K562 (cell line): Measurements from ENCODE around the gene OFD1. TPM values are rescaled to one million over a fixed set of nuclear protein-coding genes. Genes with fewer than 3 reads are reported as not detected.

Experiments used
- ATAC-seq: fragments of 200-7000 bp; cut with Tn5 transposase; 3 replicates; pipeline ENCODE4 v1.9.1; 2020; ENCODE audit warnings: moderate library complexity
- BruUV-seq: library from RNA; stranded (reverse); fragments of 400-500 nt; replicated peaks from 2 replicates; lab custom pipeline; 2021; lab: Mats Ljungman, UMichigan
- CTCF ChIA-PET: fragments of 300-600 bp; formaldehyde crosslinking; extraction: SDS; loops from one replicate; lab custom pipeline; 2021; ENCODE audit warnings: low intra/inter-chr PET ratio; lab: Yijun Ruan, JAX
- POLR2A ChIA-PET: fragments of 300-600, 350-650 bp; sonication (Branson Sonifier 250); formaldehyde crosslinking; extraction: SDS; loops from one replicate; lab custom pipeline; 2021; ENCODE audit warnings: antibody characterized with exemption, inconsistent platforms; lab: Yijun Ruan, JAX
- DNase-seq, 4 experiments: peaks; one replicate each; pipeline versions ENCODE4 v3.0.0 to v3.0.0-alpha.2; 2011 to 2018; ENCODE audit warnings: low spot score in 3 of 4, mixed read lengths in 3 of 4; ENCODE audit errors: extremely low read depth in 1 of 4
- FAIRE-seq: peaks from 2 replicates; lab custom pipeline; 2011; peaks lifted over from hg19 to GRCh38; lab: Jason Lieb, UNC
- H2AFZ ChIP-seq: 2 replicates; pipeline ENCODE4 v1.6.0; 2011; ENCODE audit warnings: low read depth, low read length, control low read depth, inconsistent platforms
- H3K27ac ChIP-seq: fragments of 200-600 bp; 3 replicates; pipeline ENCODE4 v1.8.0; 2011; ENCODE audit warnings: low read depth, mild to moderate bottlenecking, control low read depth, inconsistent platforms, low read length, moderate library complexity, mixed read lengths; ENCODE audit errors: extremely low read depth
- H3K27me3 ChIP-seq, 2 experiments: fragments of 300-600 bp in 1 of 2; 2 replicates in 1 of 2; 3 replicates in 1 of 2; pipeline versions ENCODE4 v1.6.0 to v1.8.0; 2011; ENCODE audit warnings: inconsistent platforms in 2 of 2, low read length in 2 of 2, mild to moderate bottlenecking in 1 of 2, mixed read lengths in 1 of 2, moderate library complexity in 1 of 2; ENCODE audit not compliant: control insufficient read depth in 2 of 2, insufficient read depth in 2 of 2
- H3K36me3 ChIP-seq: fragments of 300-600 bp; 3 replicates; pipeline ENCODE4 v1.8.0; 2011; ENCODE audit warnings: mild to moderate bottlenecking, low read length, inconsistent platforms; ENCODE audit not compliant: control insufficient read depth, insufficient read depth
- H3K4me1 ChIP-seq, 2 experiments: fragments of 200-600 bp in 1 of 2; replicated peaks in 1 of 2; 2 replicates in 1 of 2; 3 replicates in 1 of 2; pipeline versions ENCODE4 v1.5.1 to v1.8.0; 2011; ENCODE audit warnings: inconsistent platforms in 2 of 2, low read length in 2 of 2, mild to moderate bottlenecking in 1 of 2, mixed read lengths in 1 of 2, moderate library complexity in 1 of 2; ENCODE audit not compliant: control insufficient read depth in 2 of 2, insufficient read depth in 2 of 2
- H3K4me2 ChIP-seq: 2 replicates; pipeline ENCODE4 v1.6.1; 2011; ENCODE audit warnings: low read length, control low read depth, inconsistent platforms, mixed read lengths; ENCODE audit not compliant: insufficient read depth
- H3K4me3 ChIP-seq: fragments of 200-600 bp; sonication (generic), shearing (Covaris generic); 2 replicates; pipeline ENCODE4 v1.5.1; 2016; ENCODE audit warnings: control low read depth, inconsistent platforms
- H3K79me2 ChIP-seq: fragments of 200-600 bp; 3 replicates; pipeline ENCODE4 v1.8.0; 2011; ENCODE audit warnings: low read length, inconsistent platforms; ENCODE audit not compliant: control insufficient read depth, insufficient read depth
- H3K9ac ChIP-seq, 2 experiments: 2 replicates each; pipeline versions ENCODE4 v1.6.0 to v1.6.1; 2011; ENCODE audit warnings: low read depth in 2 of 2, low read length in 2 of 2, control low read depth in 1 of 2, inconsistent platforms in 1 of 2, mild to moderate bottlenecking in 1 of 2, mixed read lengths in 1 of 2; ENCODE audit not compliant: insufficient read depth in 1 of 2
- H3K9me1 ChIP-seq: one replicate; pipeline ENCODE4 v1.6.0; 2011; ENCODE audit warnings: inconsistent platforms, mild to moderate bottlenecking, low read length, moderate library complexity; ENCODE audit not compliant: control insufficient read depth, insufficient read depth
- H3K9me3 ChIP-seq: replicated peaks from 2 replicates; pipeline ENCODE4 v1.5.1; 2011; ENCODE audit warnings: low read depth, low read length, inconsistent platforms; ENCODE audit not compliant: control insufficient read depth, insufficient read depth
- H4K20me1 ChIP-seq: replicated peaks from 2 replicates; pipeline ENCODE4 v1.6.1; 2011; ENCODE audit warnings: low read length, inconsistent platforms, mixed read lengths; ENCODE audit not compliant: control insufficient read depth, insufficient read depth
- CREM ChIP-seq: IDR thresholded peaks from 2 replicates; pipeline ENCODE4 v1.6.1; 2014; ENCODE audit warnings: antibody characterized with exemption, low read depth
- LCOR ChIP-seq: sonication (generic); formaldehyde crosslinking; IDR thresholded peaks from 2 replicates; pipeline ENCODE4 v1.8.0; 2022; ENCODE audit warnings: mild to moderate bottlenecking, missing genetic modification reagents
- PBX2 ChIP-seq, 2 experiments: IDR thresholded peaks in 1 of 2; conservative IDR thresholded peaks in 1 of 2; 2 replicates each; pipeline ENCODE4 v1.6.1; 2016; ENCODE audit warnings: low read depth in 2 of 2, mild to moderate bottlenecking in 1 of 2, missing compliant biosample characterization in 1 of 2, missing genetic modification characterization in 1 of 2, moderate library complexity in 1 of 2
- SP2 ChIP-seq: IDR thresholded peaks from 2 replicates; pipeline ENCODE4 v1.6.1; 2011; ENCODE audit warnings: mild to moderate bottlenecking, low read depth, low read length, moderate library complexity; ENCODE audit not compliant: poor library complexity, severe bottlenecking; ENCODE audit errors: extremely low read depth
- SRF ChIP-seq, 2 experiments: fragments of 250-450, 450-650 bp in 1 of 2; sonication (Bioruptor Pico) in 1 of 2; sonication (generic) in 1 of 2; formaldehyde crosslinking; IDR thresholded peaks; 2 replicates each; pipeline versions ENCODE4 v1.5.0 to v1.5.1; 2020 to 2022; ENCODE audit warnings: mild to moderate bottlenecking in 1 of 2, missing genetic modification reagents in 1 of 2
- U2AF1 ChIP-seq: fragments of 200-400 bp; formaldehyde crosslinking; optimal IDR thresholded peaks from 2 replicates; pipeline ENCODE3; 2017; ENCODE audit warnings: mild to moderate bottlenecking, low read depth, low read length, moderate library complexity
- ZEB2 ChIP-seq: fragments of 450-650 bp; IDR thresholded peaks from 2 replicates; pipeline ENCODE4 v1.6.1; 2016
- ZNF561 ChIP-seq: fragments of 450-650 bp; formaldehyde crosslinking; conservative IDR thresholded peaks from 2 replicates; pipeline ENCODE4 v1.4.0; 2020; ENCODE audit warnings: mild to moderate bottlenecking, moderate library complexity
- WGBS: fragments of 100-300 bp; shearing (Covaris generic); methylation state at CpG from one replicate; pipeline ENCODE4 v1.1.6; 2016; ENCODE audit warnings: low coverage, mixed read lengths; ENCODE audit not compliant: insufficient coverage; ENCODE audit errors: missing lambda C conversion rate; 5-methylcytosine and 5-hydroxymethylcytosine counted together
- in situ Hi-C: fragments of 300-500 bp; cut with MboI; formaldehyde crosslinking; loops from 4 replicates; pipeline ENCODE4 v1.15.0; 2018; ENCODE audit warnings: inconsistent platforms, mixed read lengths
- intact Hi-C: fragments of 100-400 bp; cut with micrococcal nuclease; formaldehyde crosslinking; loops from 2 replicates; pipeline ENCODE4 v1.14.2; 2022
- polyA plus RNA-seq, 8 experiments: library from polyadenylated mRNA; depleted of rRNA in 4 of 8; stranded (reverse) in 5 of 8; unstranded in 3 of 8; fragments of >200 nt; fragmentation: Nextera tagmentation in 2 of 8; fragmentation: Illumina TruSeq in 1 of 8; extraction: Ambion mirVana in 2 of 8; extraction: Trizol in 1 of 8; gene quantifications; 2 replicates each; pipeline versions ENCODE4 v1.2.1 to v1.2.3, GENCODE V29; 2011 to 2014; ENCODE audit warnings: inconsistent platforms in 1 of 8, missing spikeins in 1 of 8
- total RNA-seq, 7 experiments: library from RNA; depleted of rRNA in 6 of 7; stranded (reverse); fragments of >200 nt in 6 of 7; fragmentation: Illumina TruSeq in 2 of 7; extraction: Trizol in 2 of 7; gene quantifications; 2 replicates each; pipeline versions ENCODE4 v1.2.1 to v1.2.3, GENCODE V29; 2011 to 2021; ENCODE audit warnings: low replicate concordance in 1 of 7
- TF ChIP-seq, protein P1 (sequence below): fragments of 450-650 bp; formaldehyde crosslinking; IDR thresholded peaks from 2 replicates; pipeline ENCODE4 v1.4.0; 2022; ENCODE audit warnings: missing genetic modification characterization
- TF ChIP-seq, protein P2 (sequence below): fragments of 450-650 bp; formaldehyde crosslinking; IDR thresholded peaks from 2 replicates; pipeline ENCODE4 v1.4.0; 2022; ENCODE audit warnings: mild to moderate bottlenecking, moderate library complexity
- TF ChIP-seq, protein P3 (sequence below): fragments of 450-650 bp; formaldehyde crosslinking; IDR thresholded peaks from 2 replicates; pipeline ENCODE4 v1.4.0; 2020; ENCODE audit warnings: mild to moderate bottlenecking
- TF ChIP-seq, protein P4 (sequence below): sonication (generic); formaldehyde crosslinking; IDR thresholded peaks from 2 replicates; pipeline ENCODE4 v1.8.0; 2023; ENCODE audit warnings: mild to moderate bottlenecking, missing genetic modification reagents
- TF ChIP-seq, protein P5 (sequence below): fragments of 450-650 bp; conservative IDR thresholded peaks from 2 replicates; pipeline ENCODE4 v1.6.1; 2016; ENCODE audit warnings: missing genetic modification characterization, low read depth, mild to moderate bottlenecking, missing compliant biosample characterization, moderate library complexity

Gene OFD1
- total and polyA plus RNA-seq, 9 of the 15 experiments (the other 6 are each of a cell fraction or from before 2014, with no cell fraction given), result 22.0 to 49.1 (median 30.2) TPM

GRCh38 chrX:13752141-13752540 lies 17.6 kb downstream of the OFD1 start:
- no peaks in the 10 kb centered on the region for H3K9me3 ChIP-seq
- no peaks in the 10 kb centered on the region for H4K20me1 ChIP-seq
- no peaks in the 10 kb centered on the region for H3K4me1 ChIP-seq
- no peaks in the 10 kb centered on the region for H3K9me1 ChIP-seq
- ATAC-seq, result no peak
- no peak overlapping the region for H3K27ac ChIP-seq
- H3K9ac ChIP-seq, result no peak overlapping the region
- intact Hi-C loops (no loop called here), in situ Hi-C loops (no loop called here)
- 93% methylated on average over 3 of the region's 3 CpGs for WGBS
- BruUV-seq, result no TSS peak
- H2AFZ ChIP-seq, result no peak overlapping the region
- no peak for FAIRE-seq
- ChIA-PET POLR2A (interaction anchor here (1.2 to 1.3 kb wide), 2 partner anchors 16 to 276 kb away, joined by 3 read pairs; no protein-coding TSS in a partner anchor), CTCF (no interaction called here)
- peaks cover 74% of the 10 kb centered on the region for H3K36me3 ChIP-seq
- H3K4me3 ChIP-seq, result no peak overlapping the region
- TF ChIP-seq, protein P1, sequence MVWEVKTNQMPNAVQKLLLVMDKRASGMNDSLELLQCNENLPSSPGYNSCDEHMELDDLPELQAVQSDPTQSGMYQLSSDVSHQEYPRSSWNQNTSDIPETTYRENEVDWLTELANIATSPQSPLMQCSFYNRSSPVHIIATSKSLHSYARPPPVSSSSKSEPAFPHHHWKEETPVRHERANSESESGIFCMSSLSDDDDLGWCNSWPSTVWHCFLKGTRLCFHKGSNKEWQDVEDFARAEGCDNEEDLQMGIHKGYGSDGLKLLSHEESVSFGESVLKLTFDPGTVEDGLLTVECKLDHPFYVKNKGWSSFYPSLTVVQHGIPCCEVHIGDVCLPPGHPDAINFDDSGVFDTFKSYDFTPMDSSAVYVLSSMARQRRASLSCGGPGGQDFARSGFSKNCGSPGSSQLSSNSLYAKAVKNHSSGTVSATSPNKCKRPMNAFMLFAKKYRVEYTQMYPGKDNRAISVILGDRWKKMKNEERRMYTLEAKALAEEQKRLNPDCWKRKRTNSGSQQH (CRISPR knock-in tag), result no peak
- TF ChIP-seq SP2 (no peak), PBX2 (CRISPR knock-in tag; IDR thresholded peaks at IDR 0.05; ENCODE audit: low read depth) (no peak), PBX2 (tag; conservative IDR thresholded peaks at IDR 0.05; ENCODE audit: low read depth) (no peak), SRF (CRISPR knock-in tag; IDR thresholded peaks at IDR 0.05) (no peak), U2AF1 (no peak), CREM (no peak), ZEB2 (no peak), ZNF561 (CRISPR knock-in tag) (no peak), LCOR (CRISPR knock-in tag) (no peak)
- TF ChIP-seq, protein P2, sequence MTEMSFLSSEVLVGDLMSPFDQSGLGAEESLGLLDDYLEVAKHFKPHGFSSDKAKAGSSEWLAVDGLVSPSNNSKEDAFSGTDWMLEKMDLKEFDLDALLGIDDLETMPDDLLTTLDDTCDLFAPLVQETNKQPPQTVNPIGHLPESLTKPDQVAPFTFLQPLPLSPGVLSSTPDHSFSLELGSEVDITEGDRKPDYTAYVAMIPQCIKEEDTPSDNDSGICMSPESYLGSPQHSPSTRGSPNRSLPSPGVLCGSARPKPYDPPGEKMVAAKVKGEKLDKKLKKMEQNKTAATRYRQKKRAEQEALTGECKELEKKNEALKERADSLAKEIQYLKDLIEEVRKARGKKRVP (CRISPR knock-in tag), result no peak
- TF ChIP-seq, protein P3, sequence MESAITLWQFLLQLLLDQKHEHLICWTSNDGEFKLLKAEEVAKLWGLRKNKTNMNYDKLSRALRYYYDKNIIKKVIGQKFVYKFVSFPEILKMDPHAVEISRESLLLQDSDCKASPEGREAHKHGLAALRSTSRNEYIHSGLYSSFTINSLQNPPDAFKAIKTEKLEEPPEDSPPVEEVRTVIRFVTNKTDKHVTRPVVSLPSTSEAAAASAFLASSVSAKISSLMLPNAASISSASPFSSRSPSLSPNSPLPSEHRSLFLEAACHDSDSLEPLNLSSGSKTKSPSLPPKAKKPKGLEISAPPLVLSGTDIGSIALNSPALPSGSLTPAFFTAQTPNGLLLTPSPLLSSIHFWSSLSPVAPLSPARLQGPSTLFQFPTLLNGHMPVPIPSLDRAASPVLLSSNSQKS, result no peak
- TF ChIP-seq, protein P4, sequence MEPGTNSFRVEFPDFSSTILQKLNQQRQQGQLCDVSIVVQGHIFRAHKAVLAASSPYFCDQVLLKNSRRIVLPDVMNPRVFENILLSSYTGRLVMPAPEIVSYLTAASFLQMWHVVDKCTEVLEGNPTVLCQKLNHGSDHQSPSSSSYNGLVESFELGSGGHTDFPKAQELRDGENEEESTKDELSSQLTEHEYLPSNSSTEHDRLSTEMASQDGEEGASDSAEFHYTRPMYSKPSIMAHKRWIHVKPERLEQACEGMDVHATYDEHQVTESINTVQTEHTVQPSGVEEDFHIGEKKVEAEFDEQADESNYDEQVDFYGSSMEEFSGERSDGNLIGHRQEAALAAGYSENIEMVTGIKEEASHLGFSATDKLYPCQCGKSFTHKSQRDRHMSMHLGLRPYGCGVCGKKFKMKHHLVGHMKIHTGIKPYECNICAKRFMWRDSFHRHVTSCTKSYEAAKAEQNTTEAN (CRISPR knock-in tag), result no peak
- TF ChIP-seq, protein P5, sequence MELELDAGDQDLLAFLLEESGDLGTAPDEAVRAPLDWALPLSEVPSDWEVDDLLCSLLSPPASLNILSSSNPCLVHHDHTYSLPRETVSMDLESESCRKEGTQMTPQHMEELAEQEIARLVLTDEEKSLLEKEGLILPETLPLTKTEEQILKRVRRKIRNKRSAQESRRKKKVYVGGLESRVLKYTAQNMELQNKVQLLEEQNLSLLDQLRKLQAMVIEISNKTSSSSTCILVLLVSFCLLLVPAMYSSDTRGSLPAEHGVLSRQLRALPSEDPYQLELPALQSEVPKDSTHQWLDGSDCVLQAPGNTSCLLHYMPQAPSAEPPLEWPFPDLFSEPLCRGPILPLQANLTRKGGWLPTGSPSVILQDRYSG (tag), result no peak
- no peaks in the 10 kb centered on the region for H3K27me3 ChIP-seq
- no peak for DNase-seq
- H3K4me2 ChIP-seq, result no peak overlapping the region
- no peaks in the 10 kb centered on the region for H3K79me2 ChIP-seq
